BE2C (cell line): ENCODE results near the gene PDIA5.
A peak's percentile ranks its signal among the peaks of the same experiment; 100 is the strongest.

Experiments used
- DNase-seq: peaks from one replicate; pipeline ENCODE4 v3.0.0-alpha.2; 2020
- H3K27me3 ChIP-seq: fragments of 250-450 bp; sonication (Bioruptor Pico); 2 replicates; pipeline ENCODE4 v1.5.1; 2020; ENCODE audit warnings: mild to moderate bottlenecking
- H3K36me3 ChIP-seq: fragments of 250-450 bp; sonication (Bioruptor Pico); 2 replicates; pipeline ENCODE4 v1.5.1; 2020; ENCODE audit warnings: mild to moderate bottlenecking
- H3K4me1 ChIP-seq: fragments of 250-450 bp; sonication (Bioruptor Pico); 2 replicates; pipeline ENCODE4 v1.5.1; 2020
- H3K4me3 ChIP-seq: 2 replicates; pipeline ENCODE4 v1.5.1; 2011; ENCODE audit warnings: low read depth, low read length
- H3K9me3 ChIP-seq: fragments of 250-450 bp; sonication (Bioruptor Pico); 2 replicates; pipeline ENCODE4 v1.5.1; 2020
- CTCF ChIP-seq: IDR thresholded peaks from 2 replicates; pipeline ENCODE4 v1.5.1; 2012; ENCODE audit warnings: mild to moderate bottlenecking, low read depth, low read length

The PDIA5 gene

GRCh38 chr3:123139522-123139921, 72.7 kb downstream of the PDIA5 start:
- H3K4me3 ChIP-seq = no peak overlapping the region
- DNase-seq = no peak
- H3K36me3 ChIP-seq = peaks cover 33% of the 10 kb centered on the region
- no peak for TF ChIP-seq CTCF
- H3K4me1 ChIP-seq = peaks cover 31% of the 10 kb centered on the region
- no peaks in the 10 kb centered on the region for H3K9me3 ChIP-seq
- no peaks in the 10 kb centered on the region for H3K27me3 ChIP-seq

GRCh38 chr3:123140550-123140949, 73.7 kb downstream of the PDIA5 start:
- peak; percentile 83 for DNase-seq
- peaks cover 31% of the 10 kb centered on the region for H3K4me1 ChIP-seq

GRCh38 chr3:123141276-123141675, 74.5 kb downstream of the PDIA5 start:
- no peak for TF ChIP-seq CTCF
- Histone ChIP-seq H3K9me3 (no peaks in the 10 kb centered on the region), H3K36me3 (peaks cover 44% of the 10 kb centered on the region), H3K4me3 (no peak overlapping the region), H3K4me1 (peaks cover 31% of the 10 kb centered on the region), H3K27me3 (no peaks in the 10 kb centered on the region)
- DNase-seq = no peak

More at GRCh38 chr3:123140550-123140949, 73.7 kb downstream of the PDIA5 start:
- H3K36me3 ChIP-seq = peaks cover 41% of the 10 kb centered on the region
- H3K27me3 ChIP-seq = no peaks in the 10 kb centered on the region
- H3K9me3 ChIP-seq = no peaks in the 10 kb centered on the region
- H3K4me3 ChIP-seq = no peak overlapping the region
- no peak for TF ChIP-seq CTCF

GRCh38 chr3:123143669-123144411, 77.0 kb downstream of the PDIA5 start:
- no peaks in the 10 kb centered on the region for H3K27me3 ChIP-seq
- peaks cover 38% of the 10 kb centered on the region for H3K4me1 ChIP-seq
- DNase-seq = no peak
- H3K4me3 ChIP-seq = no peak overlapping the region
- no peaks in the 10 kb centered on the region for H3K9me3 ChIP-seq
- H3K36me3 ChIP-seq = peaks cover 56% of the 10 kb centered on the region
- no peak for TF ChIP-seq CTCF

- DNase-seq = no peak
- Histone ChIP-seq H3K4me1 (peaks cover 17% of the 10 kb centered on the region), H3K27me3 (no peaks in the 10 kb centered on the region), H3K9me3 (no peaks in the 10 kb centered on the region), H3K4me3 (no peak overlapping the region), H3K36me3 (peaks cover 62% of the 10 kb centered on the region)
- no peak for TF ChIP-seq CTCF
These were observed 81.1 kb downstream of the PDIA5 start for GRCh38 chr3:123147754-123148535.

GRCh38 chr3:123148772-123149171, 81.9 kb downstream of the PDIA5 start:
- no peak for TF ChIP-seq CTCF
- DNase-seq = no peak
- Histone ChIP-seq H3K4me1 (peaks cover 26% of the 10 kb centered on the region), H3K4me3 (no peak overlapping the region), H3K27me3 (no peaks in the 10 kb centered on the region), H3K9me3 (no peaks in the 10 kb centered on the region), H3K36me3 (peaks cover 64% of the 10 kb centered on the region)
